PFSK-1 (cell line): ENCODE measurements around the gene ENTPD8.
A peak's percentile ranks its signal among the peaks of the same experiment; 100 is the strongest.

Source experiments
- FOXP2 ChIP-seq: optimal IDR thresholded peaks from 2 replicates; pipeline ENCODE3; 2011; ENCODE audit warnings: borderline replicate concordance, control low read depth, inconsistent platforms; ENCODE audit not compliant: insufficient read depth; ENCODE audit errors: extremely low read length, extremely low read depth
- POLR2AphosphoS5 ChIP-seq: IDR thresholded peaks from 2 replicates; pipeline ENCODE4 v1.6.1; 2012; ENCODE audit warnings: low read depth, mild to moderate bottlenecking, control low read depth, low read length, moderate library complexity
- SIN3A ChIP-seq: IDR thresholded peaks from 2 replicates; pipeline ENCODE4 v1.6.1; 2012; ENCODE audit warnings: mild to moderate bottlenecking, low read length, moderate library complexity, borderline replicate concordance; ENCODE audit not compliant: insufficient read depth
- TAF1 ChIP-seq: IDR thresholded peaks from 2 replicates; pipeline ENCODE4 v1.6.1; 2012; ENCODE audit warnings: low read length, control low read depth, borderline replicate concordance; ENCODE audit not compliant: insufficient read depth
- TF ChIP-seq, protein P1 (sequence below), 2 experiments: IDR thresholded peaks; 2 replicates each; pipeline versions ENCODE4 v1.6.1 to v1.8.0; 2011 to 2012; ENCODE audit warnings: low read depth in 2 of 2, low read length in 2 of 2, control low read depth in 1 of 2, inconsistent platforms in 1 of 2, mild to moderate bottlenecking in 1 of 2, moderate library complexity in 1 of 2; ENCODE audit not compliant: insufficient read depth in 1 of 2

ENTPD8 gene

GRCh38 chr9:137406876-137407589 lies 34.1 kb downstream of the ENTPD8 start:
- TF ChIP-seq TAF1, result no peak
- TF ChIP-seq FOXP2, result peak; percentile 70

- TF ChIP-seq POLR2AphosphoS5 (no peak), FOXP2 (no peak), SIN3A (no peak), TAF1 (no peak)
- TF ChIP-seq, protein P1, sequence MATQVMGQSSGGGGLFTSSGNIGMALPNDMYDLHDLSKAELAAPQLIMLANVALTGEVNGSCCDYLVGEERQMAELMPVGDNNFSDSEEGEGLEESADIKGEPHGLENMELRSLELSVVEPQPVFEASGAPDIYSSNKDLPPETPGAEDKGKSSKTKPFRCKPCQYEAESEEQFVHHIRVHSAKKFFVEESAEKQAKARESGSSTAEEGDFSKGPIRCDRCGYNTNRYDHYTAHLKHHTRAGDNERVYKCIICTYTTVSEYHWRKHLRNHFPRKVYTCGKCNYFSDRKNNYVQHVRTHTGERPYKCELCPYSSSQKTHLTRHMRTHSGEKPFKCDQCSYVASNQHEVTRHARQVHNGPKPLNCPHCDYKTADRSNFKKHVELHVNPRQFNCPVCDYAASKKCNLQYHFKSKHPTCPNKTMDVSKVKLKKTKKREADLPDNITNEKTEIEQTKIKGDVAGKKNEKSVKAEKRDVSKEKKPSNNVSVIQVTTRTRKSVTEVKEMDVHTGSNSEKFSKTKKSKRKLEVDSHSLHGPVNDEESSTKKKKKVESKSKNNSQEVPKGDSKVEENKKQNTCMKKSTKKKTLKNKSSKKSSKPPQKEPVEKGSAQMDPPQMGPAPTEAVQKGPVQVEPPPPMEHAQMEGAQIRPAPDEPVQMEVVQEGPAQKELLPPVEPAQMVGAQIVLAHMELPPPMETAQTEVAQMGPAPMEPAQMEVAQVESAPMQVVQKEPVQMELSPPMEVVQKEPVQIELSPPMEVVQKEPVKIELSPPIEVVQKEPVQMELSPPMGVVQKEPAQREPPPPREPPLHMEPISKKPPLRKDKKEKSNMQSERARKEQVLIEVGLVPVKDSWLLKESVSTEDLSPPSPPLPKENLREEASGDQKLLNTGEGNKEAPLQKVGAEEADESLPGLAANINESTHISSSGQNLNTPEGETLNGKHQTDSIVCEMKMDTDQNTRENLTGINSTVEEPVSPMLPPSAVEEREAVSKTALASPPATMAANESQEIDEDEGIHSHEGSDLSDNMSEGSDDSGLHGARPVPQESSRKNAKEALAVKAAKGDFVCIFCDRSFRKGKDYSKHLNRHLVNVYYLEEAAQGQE (IDR thresholded peaks at IDR 0.05; ENCODE audit: insufficient read depth in 1 of 2, low read depth in 2 of 2, low read length in 2 of 2), result no peak
These were observed 34.9 kb downstream of the ENTPD8 start for GRCh38 chr9:137406085-137406760.

DNA sequence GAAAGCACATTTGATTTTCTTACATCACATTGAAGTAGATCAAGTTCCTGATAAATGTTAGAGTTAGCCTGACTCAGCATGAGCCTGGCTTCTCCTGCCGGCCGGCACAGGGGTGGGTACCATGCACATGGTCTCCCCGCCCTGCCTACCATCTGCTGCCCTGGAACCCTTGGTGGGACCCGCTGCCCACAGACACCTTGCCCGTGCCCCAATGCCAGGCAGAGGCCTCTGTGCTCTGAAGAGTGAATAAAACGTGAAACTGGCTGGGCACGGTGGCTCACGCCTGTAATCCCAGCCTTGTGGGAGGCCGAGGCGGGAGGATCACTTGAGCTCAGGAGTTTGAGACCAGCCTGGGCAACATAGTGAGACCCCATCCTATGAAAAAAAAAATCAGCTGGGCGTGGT lies 35.5 kb downstream of the ENTPD8 start:
- TF ChIP-seq POLR2AphosphoS5, result no peak
- TF ChIP-seq, protein P1 (IDR thresholded peaks at IDR 0.05; ENCODE audit: insufficient read depth in 1 of 2, low read depth in 2 of 2, low read length in 2 of 2), result no peak

- TF ChIP-seq FOXP2 (no peak), POLR2AphosphoS5 (no peak), SIN3A (no peak), TAF1 (no peak)
- TF ChIP-seq, protein P1 (IDR thresholded peaks at IDR 0.05; ENCODE audit: insufficient read depth in 1 of 2, low read depth in 2 of 2, low read length in 2 of 2), result no peak
These were observed 36.1 kb downstream of the ENTPD8 start for GRCh38 chr9:137404961-137405567.

DNA sequence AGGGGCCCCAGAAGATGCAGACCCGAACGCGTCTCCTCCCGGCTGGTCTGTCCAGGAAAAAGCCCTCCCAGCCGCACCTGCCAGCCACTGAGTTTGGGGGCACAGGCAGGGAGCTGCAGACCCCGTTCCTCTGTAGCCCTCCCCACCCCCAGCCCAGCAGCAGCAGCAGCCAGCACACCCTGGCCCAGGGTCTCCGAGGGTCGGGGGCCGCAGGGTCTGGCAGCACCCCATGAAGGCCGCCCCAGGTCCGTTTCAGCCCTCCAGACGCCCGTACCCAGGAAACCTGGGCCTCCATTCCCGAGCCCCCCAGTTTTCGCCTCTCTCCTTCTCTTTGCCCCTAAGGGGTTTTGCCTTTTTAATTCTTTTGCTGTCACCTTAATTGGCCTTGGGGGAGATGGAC lies 37.9 kb downstream of the ENTPD8 start:
- TF ChIP-seq FOXP2 (no peak), TAF1 (no peak), SIN3A (no peak), POLR2AphosphoS5 (no peak)
- TF ChIP-seq, protein P1 (IDR thresholded peaks at IDR 0.05; ENCODE audit: insufficient read depth in 1 of 2, low read depth in 2 of 2, low read length in 2 of 2), result no peak
